HPDE6-E6E7 (cell line): ENCODE results near the gene KCNG3.

Source experiments
- DNase-seq: peaks from one replicate; pipeline ENCODE4 v3.0.0; 2011; ENCODE audit warnings: missing footprints; ENCODE audit errors: extremely low spot score

The KCNG3 gene, protein sequence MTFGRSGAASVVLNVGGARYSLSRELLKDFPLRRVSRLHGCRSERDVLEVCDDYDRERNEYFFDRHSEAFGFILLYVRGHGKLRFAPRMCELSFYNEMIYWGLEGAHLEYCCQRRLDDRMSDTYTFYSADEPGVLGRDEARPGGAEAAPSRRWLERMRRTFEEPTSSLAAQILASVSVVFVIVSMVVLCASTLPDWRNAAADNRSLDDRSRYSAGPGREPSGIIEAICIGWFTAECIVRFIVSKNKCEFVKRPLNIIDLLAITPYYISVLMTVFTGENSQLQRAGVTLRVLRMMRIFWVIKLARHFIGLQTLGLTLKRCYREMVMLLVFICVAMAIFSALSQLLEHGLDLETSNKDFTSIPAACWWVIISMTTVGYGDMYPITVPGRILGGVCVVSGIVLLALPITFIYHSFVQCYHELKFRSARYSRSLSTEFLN

DNA sequence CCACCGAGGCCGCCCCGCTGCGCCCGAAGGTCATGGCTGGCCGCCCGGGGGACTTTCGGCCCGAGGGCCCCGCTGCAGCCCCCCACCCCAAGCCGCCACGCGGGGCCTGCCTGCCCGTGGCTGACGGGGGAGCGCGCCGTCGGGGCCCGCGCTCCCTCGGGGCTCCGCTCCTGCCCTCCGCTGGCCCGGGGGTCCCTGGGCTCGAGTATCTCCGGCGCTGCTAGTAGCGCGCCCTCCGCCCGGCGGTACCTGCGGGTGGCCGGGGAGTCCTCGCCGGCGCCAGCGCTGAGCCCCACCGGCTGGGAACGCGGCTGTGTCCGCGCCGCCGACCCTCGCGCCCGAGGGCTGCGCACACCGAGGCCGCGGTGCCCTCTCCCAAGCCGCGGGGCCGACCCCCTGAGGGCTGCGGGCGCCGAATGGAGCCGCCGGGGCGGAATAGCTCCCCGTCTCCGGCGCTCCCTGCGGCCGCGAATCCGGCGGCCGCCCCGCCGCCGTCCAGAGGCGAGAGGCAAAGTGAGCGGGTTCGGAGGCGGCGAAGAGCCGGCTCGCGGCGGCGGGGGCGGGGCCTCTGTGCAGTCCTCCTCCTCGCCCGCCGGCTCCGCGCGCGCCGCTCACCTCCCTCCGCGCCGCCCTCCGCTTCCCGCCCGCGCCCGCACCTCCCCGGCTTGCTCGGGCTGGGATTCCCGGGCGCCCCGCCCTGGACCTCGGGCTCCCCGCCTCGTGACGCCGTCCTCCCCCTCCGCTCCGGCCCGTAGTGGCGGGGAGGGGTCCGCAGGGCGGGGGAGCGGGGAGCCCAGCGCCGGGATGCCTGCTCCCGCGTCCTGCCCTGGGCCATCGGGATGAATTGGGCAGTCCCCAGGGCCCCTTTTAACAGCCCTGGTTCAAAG, at the start of gene KCNG3:
Gene KCNG3 (minus strand): TSS at position 515 of the 887 bp plus-strand sequence. CDS start 481 bp downstream, at position 34.
- peak; percentile 26 for DNase-seq

DNA sequence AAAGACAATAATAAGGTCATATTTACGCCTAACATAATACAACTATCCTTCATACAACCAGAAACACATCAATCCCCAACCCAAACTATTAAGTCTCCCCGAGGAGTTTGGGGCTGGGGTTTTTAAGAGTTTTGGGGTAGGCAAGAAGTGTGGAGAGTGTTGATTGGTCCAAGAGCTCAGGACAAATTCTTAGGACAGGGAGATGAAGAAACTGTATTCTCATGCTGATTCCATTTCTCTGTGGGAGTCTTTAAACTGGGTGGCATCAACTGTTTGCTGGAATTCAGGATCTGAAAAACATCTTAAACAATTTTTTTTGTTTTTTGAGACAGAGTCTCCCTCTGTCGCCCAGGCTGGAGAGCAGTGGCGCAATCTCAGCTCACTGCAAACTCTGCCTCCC, 49.1 kb upstream of the KCNG3 start:
- no peak for DNase-seq

DNA sequence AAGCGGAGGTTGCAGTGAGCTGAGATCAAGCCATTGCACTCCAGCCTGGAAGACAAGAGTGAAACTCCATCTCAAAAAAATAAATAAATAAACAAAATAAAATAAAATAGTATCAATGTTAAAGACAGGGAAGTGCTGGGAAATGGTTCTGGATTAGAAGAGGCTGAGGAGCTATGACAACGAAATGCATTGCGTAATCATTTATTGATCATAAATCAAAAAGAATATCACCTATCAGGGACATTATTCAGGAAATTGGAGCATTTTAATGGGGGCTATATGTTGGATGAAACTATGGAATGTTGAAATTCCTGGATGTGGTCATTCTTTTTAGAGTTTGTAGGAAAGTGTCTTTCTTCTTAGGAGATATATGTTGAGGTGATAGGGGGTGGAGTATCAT, 43.7 kb upstream of the KCNG3 start:
- no peak for DNase-seq

- DNase-seq = no peak
Measured at GRCh38 chr2:42532397-42532796, 38.6 kb upstream of the KCNG3 start.

DNA sequence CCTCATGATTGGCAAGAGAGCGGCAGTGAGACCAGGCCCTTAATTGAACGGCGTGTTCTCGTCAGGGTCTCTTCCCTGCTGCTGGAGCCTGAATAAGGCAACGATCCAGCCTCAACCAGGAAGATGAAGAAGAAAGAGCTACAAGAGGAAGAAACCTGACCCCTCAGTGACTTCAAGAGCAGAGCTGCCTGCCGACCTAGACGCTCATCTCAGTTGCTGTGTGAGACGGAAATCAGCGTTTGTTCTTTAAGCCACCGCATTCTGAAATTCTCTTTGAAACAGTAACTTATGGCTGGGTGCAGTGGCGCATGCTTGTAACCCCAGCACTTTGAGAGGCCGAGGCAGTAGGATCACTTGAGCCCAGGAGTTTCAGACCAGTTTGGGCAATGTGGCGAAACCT, 29.6 kb upstream of the KCNG3 start:
- no peak for DNase-seq

GRCh38 chr2:42522035-42522434, 28.3 kb upstream of the KCNG3 start:
- no peak for DNase-seq

DNA sequence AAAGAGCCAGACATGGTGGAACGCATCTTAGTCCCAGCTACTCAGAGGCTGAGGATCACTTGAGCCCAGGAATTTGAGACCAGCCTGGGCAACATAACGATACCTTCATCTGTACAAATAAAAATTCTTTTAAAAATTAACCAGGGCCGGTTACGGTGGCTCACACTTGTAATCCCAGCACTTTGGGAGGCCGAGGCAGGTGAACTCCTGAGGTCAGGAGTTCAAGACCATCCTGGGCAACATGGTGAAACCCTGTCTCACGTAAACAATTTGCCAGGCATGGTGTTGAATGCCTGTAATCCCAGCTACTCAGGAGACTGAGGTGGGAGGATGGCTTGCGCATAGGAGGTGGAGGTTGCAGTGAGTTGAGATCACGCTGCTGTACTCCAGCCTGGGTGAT, 25.8 kb upstream of the KCNG3 start:
- DNase-seq = no peak

GRCh38 chr2:42516418-42516901, 22.7 kb upstream of the KCNG3 start:
- no peak for DNase-seq

GRCh38 chr2:42513252-42513918, 19.6 kb upstream of the KCNG3 start:
- peak; percentile 51 for DNase-seq

DNA sequence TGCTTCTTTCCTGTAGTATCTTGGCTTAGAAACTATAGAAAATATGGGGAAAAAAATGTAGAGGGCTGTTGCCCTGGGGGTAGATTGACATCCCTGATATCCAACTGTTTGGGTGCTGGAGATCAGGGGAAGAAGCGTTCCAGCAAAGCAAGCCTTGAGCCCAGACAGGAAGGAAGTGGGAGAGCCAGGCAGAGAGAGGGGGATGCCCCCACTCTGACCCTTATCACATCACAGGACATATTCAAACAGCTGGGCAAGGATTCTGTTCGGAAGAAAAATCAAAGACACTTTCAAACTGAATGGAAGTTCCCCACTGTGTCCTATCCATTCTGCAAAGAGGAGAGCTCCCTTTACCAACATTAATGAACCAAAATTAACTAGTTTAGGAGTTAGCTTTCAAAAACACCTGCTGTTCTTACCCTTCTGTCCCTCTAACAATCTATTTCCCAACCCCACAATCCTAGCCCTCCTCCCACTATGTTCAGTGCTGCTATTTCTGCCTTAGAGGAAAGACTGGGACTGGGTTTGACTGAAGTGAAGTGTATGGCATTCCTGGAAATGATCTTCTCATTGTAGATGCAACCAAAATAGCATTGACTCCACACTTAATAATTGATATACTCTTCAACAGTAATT, 16.9 kb upstream of the KCNG3 start:
- no peak for DNase-seq

DNA sequence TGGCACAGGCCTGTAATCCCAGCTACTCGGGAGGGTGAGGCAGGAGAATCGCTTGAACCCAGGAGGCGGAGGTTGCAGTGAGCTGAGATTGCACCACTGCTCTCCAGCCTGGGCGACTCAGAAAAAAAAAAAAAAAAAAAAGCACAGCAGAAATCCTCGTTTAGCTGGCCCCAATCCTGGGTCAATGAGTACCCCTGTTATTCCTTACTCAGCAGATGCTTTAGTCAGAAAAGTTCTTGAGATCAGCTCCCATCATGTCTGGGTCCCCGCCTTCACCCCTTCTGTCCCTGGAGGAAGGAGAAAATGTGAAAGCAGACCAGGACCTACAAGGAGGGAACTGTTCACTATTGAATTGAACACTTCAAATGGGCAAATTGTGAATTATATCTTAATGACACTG, 16.4 kb upstream of the KCNG3 start:
- DNase-seq = no peak

DNA sequence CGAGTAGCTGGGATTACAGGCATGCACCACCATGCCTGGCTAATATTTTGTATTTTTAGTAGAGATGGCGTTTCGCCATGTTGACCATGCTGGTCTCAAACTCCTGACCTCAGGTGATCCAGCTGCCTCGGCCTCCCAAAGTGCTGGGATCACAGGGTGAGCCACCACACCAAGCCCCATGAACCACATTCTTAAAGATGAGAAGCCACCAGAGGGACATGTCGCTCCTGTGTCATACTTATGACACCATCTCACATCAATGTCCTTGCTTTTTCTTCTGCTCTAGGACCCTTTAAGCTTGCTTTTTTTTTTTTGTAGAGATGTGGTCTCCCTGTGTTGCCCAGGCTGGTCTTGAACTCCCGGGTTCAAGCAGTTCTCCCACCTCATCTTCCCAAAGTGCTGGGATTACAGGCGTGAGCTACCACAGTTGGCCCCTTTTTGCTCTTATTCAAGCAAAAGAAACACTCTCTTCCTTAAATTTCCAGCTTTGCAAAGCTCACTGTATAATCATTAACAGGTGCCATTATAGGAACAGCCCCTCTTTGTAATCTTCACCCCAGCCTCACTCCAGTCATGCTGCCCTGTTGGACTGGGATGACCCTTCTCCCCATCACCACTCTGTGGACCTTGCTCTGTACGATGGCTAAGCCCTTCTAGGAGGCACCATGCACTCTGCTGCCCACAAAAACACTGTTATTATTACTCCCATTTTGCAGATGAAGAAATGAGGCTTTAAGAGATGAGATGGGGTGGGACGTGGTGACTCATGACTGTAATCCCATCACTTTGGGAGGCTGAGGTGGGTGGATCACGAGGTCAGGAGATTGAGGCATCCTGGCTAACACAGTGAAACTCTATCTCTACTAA, 10.8 kb upstream of the KCNG3 start:
- no peak for DNase-seq

- DNase-seq = no peak
Measured at GRCh38 chr2:42503291-42503690, 9.5 kb upstream of the KCNG3 start.

DNA sequence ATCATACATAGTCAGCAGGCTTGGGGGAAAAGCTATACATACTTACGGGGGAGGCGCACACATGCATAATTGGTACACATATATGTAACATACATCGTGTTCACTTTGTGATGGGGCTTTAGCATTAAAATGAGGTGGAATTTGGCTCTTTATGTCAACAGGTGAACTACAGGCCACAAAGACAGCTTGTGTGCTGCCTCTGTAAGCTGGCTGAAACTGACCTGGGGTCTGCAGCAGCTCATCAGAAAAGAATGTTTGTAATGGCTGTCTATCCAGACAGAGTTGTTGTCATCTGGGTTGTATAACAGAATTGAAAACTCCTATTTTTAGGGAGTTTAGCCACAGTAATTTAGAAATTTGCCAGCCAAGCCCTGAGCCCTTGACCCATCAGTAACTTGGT, 4.7 kb upstream of the KCNG3 start:
- DNase-seq = no peak

GRCh38 chr2:42495611-42496010, 1.8 kb upstream of the KCNG3 start:
- DNase-seq = no peak

GRCh38 chr2:42495234-42495581, 1.4 kb upstream of the KCNG3 start:
- no peak for DNase-seq

GRCh38 chr2:42494355-42495233, 812 bp upstream of the KCNG3 start:
- DNase-seq = peak; percentile 88

DNA sequence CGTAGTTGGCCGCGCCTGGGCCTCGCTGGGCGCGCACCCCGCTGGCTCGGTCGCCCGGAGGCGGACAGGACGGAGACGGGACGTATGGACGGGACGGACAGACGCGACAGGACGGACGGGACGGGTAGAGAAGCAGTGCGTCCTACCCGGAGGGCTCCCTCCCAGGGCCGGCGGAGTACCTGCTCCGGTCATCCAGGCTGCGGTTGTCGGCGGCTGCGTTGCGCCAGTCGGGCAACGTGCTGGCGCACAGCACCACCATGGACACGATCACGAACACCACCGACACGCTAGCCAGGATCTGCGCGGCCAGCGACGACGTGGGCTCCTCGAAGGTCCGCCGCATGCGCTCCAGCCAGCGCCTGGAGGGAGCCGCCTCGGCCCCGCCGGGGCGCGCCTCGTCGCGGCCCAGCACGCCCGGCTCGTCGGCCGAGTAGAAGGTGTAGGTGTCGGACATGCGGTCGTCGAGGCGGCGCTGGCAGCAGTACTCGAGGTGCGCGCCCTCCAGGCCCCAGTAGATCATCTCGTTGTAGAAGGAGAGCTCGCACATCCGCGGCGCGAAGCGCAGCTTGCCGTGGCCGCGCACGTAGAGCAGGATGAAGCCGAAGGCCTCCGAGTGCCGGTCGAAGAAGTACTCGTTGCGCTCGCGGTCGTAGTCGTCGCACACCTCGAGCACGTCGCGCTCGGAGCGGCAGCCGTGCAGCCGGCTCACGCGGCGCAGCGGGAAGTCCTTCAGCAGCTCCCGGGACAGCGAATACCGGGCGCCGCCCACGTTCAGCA, 903 bp downstream of the KCNG3 start:
- no peak for DNase-seq

- no peak for DNase-seq
Measured at GRCh38 chr2:42488297-42488696, 5.5 kb downstream of the KCNG3 start.
